GM23248 (cell line): ENCODE measurements around the gene MAP7D2. TPM values are rescaled to one million over a fixed set of nuclear protein-coding genes. Genes with fewer than 3 reads are reported as not detected.

Experiments
- DNase-seq: peaks from one replicate; pipeline ENCODE4 v3.0.0-alpha.2; 2015
- H2AFZ ChIP-seq: fragments of 200-600 bp; sonication (generic); 2 replicates; pipeline ENCODE4 v1.6.1; 2016; ENCODE audit warnings: antibody characterized with exemption
- H3F3A ChIP-seq: fragments of 200-600 bp; sonication (generic); 2 replicates; pipeline ENCODE4 v1.6.1; 2016; ENCODE audit warnings: mild to moderate bottlenecking, antibody characterized with exemption, mixed run types; ENCODE audit not compliant: insufficient read depth
- H3K27ac ChIP-seq: fragments of 200-600 bp; sonication (generic); 2 replicates; pipeline ENCODE4 v1.5.1; 2016; ENCODE audit warnings: mild to moderate bottlenecking
- H3K27me3 ChIP-seq: fragments of 200-600 bp; sonication (generic); replicated peaks from 2 replicates; pipeline ENCODE4 v1.6.1; 2016; ENCODE audit warnings: mild to moderate bottlenecking; ENCODE audit not compliant: insufficient read depth
- H3K36me3 ChIP-seq: fragments of 200-600 bp; sonication (generic); 2 replicates; pipeline ENCODE4 v1.6.1; 2016; ENCODE audit warnings: low read depth, mild to moderate bottlenecking
- H3K4me1 ChIP-seq: fragments of 200-600 bp; sonication (generic); 2 replicates; pipeline ENCODE4 v1.6.1; 2016; ENCODE audit warnings: mild to moderate bottlenecking; ENCODE audit not compliant: insufficient read depth
- H3K4me2 ChIP-seq: fragments of 200-600 bp; sonication (generic); one replicate; pipeline ENCODE4 v1.6.1; 2016; ENCODE audit warnings: mild to moderate bottlenecking; ENCODE audit not compliant: unreplicated experiment
- H3K4me3 ChIP-seq: fragments of 200-600 bp; sonication (generic); 2 replicates; pipeline ENCODE4 v1.5.1; 2016; ENCODE audit warnings: mild to moderate bottlenecking
- H3K79me2 ChIP-seq: fragments of 200-600 bp; sonication (generic); 2 replicates; pipeline ENCODE4 v1.6.1; 2016; ENCODE audit warnings: mild to moderate bottlenecking; ENCODE audit not compliant: insufficient read depth
- H3K9ac ChIP-seq: fragments of 200-600 bp; sonication (generic); 2 replicates; pipeline ENCODE4 v1.6.1; 2016; ENCODE audit warnings: mild to moderate bottlenecking
- H3K9me2 ChIP-seq: fragments of 200-600 bp; sonication (generic); 2 replicates; pipeline ENCODE4 v1.6.1; 2016; ENCODE audit warnings: mixed run types, mild to moderate bottlenecking, moderate library complexity; ENCODE audit not compliant: insufficient read depth
- H3K9me3 ChIP-seq: fragments of 200-600 bp; sonication (generic); one replicate; pipeline ENCODE4 v1.6.1; 2017; ENCODE audit warnings: low read depth
- H4K20me1 ChIP-seq: fragments of 200-600 bp; sonication (generic); 2 replicates; pipeline ENCODE4 v1.6.0; 2016; ENCODE audit not compliant: insufficient read depth
- EZH2 ChIP-seq: fragments of 200-600 bp; sonication (generic); IDR thresholded peaks from 2 replicates; pipeline ENCODE4 v1.6.1; 2018; ENCODE audit warnings: antibody characterized with exemption, mild to moderate bottlenecking; ENCODE audit not compliant: insufficient read depth, poor library complexity, severe bottlenecking
- EZH2phosphoT487 ChIP-seq: fragments of 200-600 bp; sonication (generic); IDR thresholded peaks from 2 replicates; pipeline ENCODE4 v1.6.1; 2018; ENCODE audit warnings: antibody characterized with exemption, moderate library complexity, mild to moderate bottlenecking, low read depth; ENCODE audit not compliant: insufficient read depth
- WGBS, 2 experiments: methylation state at CpG; one replicate each; pipeline ENCODE4 v1.1.6; 2015 to 2017; ENCODE audit warnings: low lambda C conversion rate in 2 of 2, low coverage in 1 of 2; ENCODE audit errors: missing lambda C conversion rate in 2 of 2; 5-methylcytosine and 5-hydroxymethylcytosine counted together
- in situ Hi-C: fragments of 300-500 bp; cut with MboI; formaldehyde crosslinking; loops from 2 replicates; pipeline ENCODE4 v1.15.0; 2020
- microRNA counts: library from miRNA; unstranded; fragments of <30 nt; microRNA quantifications from one replicate; lab custom pipeline; 2016
- microRNA-seq: library from miRNA; unstranded; fragments of <30 nt; microRNA quantifications from one replicate; pipeline ENCODE4, GENCODE V29; 2016; ENCODE audit warnings: borderline number of aligned reads
- polyA plus RNA-seq: library from polyadenylated mRNA; unstranded; fragments of >200 nt; fragmentation: Nextera tagmentation; extraction: Ambion mirVana; gene quantifications from 2 replicates; pipeline ENCODE4 v1.2.1, GENCODE V29; 2016
- small RNA-seq: library from RNA; depleted of rRNA; stranded (forward); fragments of <200 nt; gene quantifications from one replicate; pipeline ENCODE3, GENCODE V24; 2014; ENCODE audit warnings: low read depth, low replicate concordance
- total RNA-seq: library from RNA; depleted of rRNA; stranded (reverse); fragments of >200 nt; shearing (Covaris generic); gene quantifications from 2 replicates; pipeline ENCODE4 v1.2.3, GENCODE V29; 2014; rRNA removed

Gene MAP7D2
- total and polyA plus RNA-seq, 2 experiments from 2014 or later, result 0.11 to 0.32 TPM

GRCh38 chrX:19964017-19964710, 152.5 kb downstream of the MAP7D2 start:
- Histone ChIP-seq H3K9me2 (no peaks in the 10 kb centered on the region), H3K4me3 (no peak overlapping the region), H2AFZ (no peak overlapping the region), H4K20me1 (no peaks in the 10 kb centered on the region), H3K27ac (no peak overlapping the region), H3K9me3 (no peaks in the 10 kb centered on the region), H3K79me2 (no peaks in the 10 kb centered on the region), H3K4me1 (no peaks in the 10 kb centered on the region), H3F3A (no peaks in the 10 kb centered on the region), H3K4me2 (no peak overlapping the region), H3K36me3 (no peaks in the 10 kb centered on the region), H3K27me3 (no peaks in the 10 kb centered on the region), H3K9ac (no peak overlapping the region)
- DNase-seq, result no peak
- 95 to 97% methylated on average over 9 of the region's 9 CpGs for WGBS, 2 experiments
- in situ Hi-C loops, result no loop called here
- TF ChIP-seq EZH2 (no peak), EZH2phosphoT487 (no peak)

DNA sequence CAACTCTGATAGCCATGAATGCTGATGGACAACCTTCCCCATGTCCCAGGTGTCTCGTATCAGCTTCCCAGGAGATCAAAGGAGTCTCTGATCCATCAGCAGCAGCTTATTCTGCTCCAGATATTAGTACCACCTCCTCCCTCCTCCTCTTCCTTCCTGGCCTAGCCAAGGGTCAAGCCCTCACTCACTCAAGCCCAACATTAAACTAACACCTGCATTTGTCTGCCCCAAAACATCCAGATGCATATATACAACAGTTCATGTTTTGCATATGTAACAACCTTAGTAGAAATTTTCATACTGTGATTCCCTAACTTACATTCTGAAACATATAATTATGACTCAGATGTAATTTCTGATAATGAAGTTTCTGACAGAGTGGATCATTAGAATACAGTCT, 155.8 kb downstream of the MAP7D2 start:
- H3K9me2 ChIP-seq, result no peaks in the 10 kb centered on the region
- no peaks in the 10 kb centered on the region for H3K4me1 ChIP-seq
- H3K9me3 ChIP-seq, result no peaks in the 10 kb centered on the region
- in situ Hi-C loops, result no loop called here
- no peak overlapping the region for H3K4me3 ChIP-seq
- no peaks in the 10 kb centered on the region for H3F3A ChIP-seq
- no peaks in the 10 kb centered on the region for H4K20me1 ChIP-seq
- WGBS, 2 experiments, result 100% methylated on average over 1 of the region's 1 CpG; no CpG with 5 or more reads in 1 of the 2 experiments
- H3K79me2 ChIP-seq, result no peaks in the 10 kb centered on the region
- H3K27ac ChIP-seq, result no peak overlapping the region
- TF ChIP-seq EZH2 (no peak), EZH2phosphoT487 (no peak)
- no peak overlapping the region for H3K4me2 ChIP-seq
- DNase-seq, result no peak
- no peaks in the 10 kb centered on the region for H3K36me3 ChIP-seq
- H3K27me3 ChIP-seq, result no peaks in the 10 kb centered on the region
- no peak overlapping the region for H2AFZ ChIP-seq
- no peak overlapping the region for H3K9ac ChIP-seq

GRCh38 chrX:19958552-19959486, 157.9 kb downstream of the MAP7D2 start:
- Histone ChIP-seq H3K36me3 (no peaks in the 10 kb centered on the region), H3K79me2 (no peaks in the 10 kb centered on the region), H2AFZ (no peak overlapping the region), H3F3A (no peaks in the 10 kb centered on the region), H3K4me3 (no peak overlapping the region), H3K9me3 (no peaks in the 10 kb centered on the region), H3K9ac (no peak overlapping the region), H4K20me1 (no peaks in the 10 kb centered on the region), H3K4me1 (peaks cover 13% of the 10 kb centered on the region), H3K9me2 (no peaks in the 10 kb centered on the region), H3K27me3 (no peaks in the 10 kb centered on the region), H3K27ac (no peak overlapping the region), H3K4me2 (no peak overlapping the region)
- no peak for DNase-seq
- no peak for TF ChIP-seq EZH2phosphoT487
- TF ChIP-seq EZH2, result no peak
- in situ Hi-C loops, result no loop called here
- WGBS, 2 experiments, result 85 to 86% methylated on average over 5 to 6 of the region's 6 CpGs

- no peaks in the 10 kb centered on the region for H3K36me3 ChIP-seq
- DNase-seq, result no peak
- no peak overlapping the region for H3K4me2 ChIP-seq
- 76 to 87% methylated on average over 6 of the region's 6 CpGs for WGBS, 2 experiments
- H3K9ac ChIP-seq, result no peak overlapping the region
- H3K27me3 ChIP-seq, result no peaks in the 10 kb centered on the region
- H3K4me1 ChIP-seq, result peaks cover 13% of the 10 kb centered on the region
- H3K27ac ChIP-seq, result no peak overlapping the region
- H4K20me1 ChIP-seq, result no peaks in the 10 kb centered on the region
- no peaks in the 10 kb centered on the region for H3K9me2 ChIP-seq
- H3K79me2 ChIP-seq, result no peaks in the 10 kb centered on the region
- H2AFZ ChIP-seq, result no peak overlapping the region
- no peaks in the 10 kb centered on the region for H3F3A ChIP-seq
- no peaks in the 10 kb centered on the region for H3K9me3 ChIP-seq
- TF ChIP-seq EZH2phosphoT487, result no peak
- TF ChIP-seq EZH2, result no peak
- in situ Hi-C loops, result no loop called here
- no peak overlapping the region for H3K4me3 ChIP-seq
Measured at GRCh38 chrX:19956923-19957322, 159.8 kb downstream of the MAP7D2 start.

MicroRNA genes within 50 kb of the gene (microRNA counts, 767-probe panel; counts per million panel counts)
- microRNA hsa-miR-23c (lab: Ali Mortazavi, UCI), result 447 counts per million, percentile 86 among the panel's probes with 10 or more counts

Small RNAs within 50 kb of the gene (microRNA-seq; reads per million reads assigned to microRNA genes)
- gene MIR23C, result 142 reads per million, percentile 53 among the genes with 10 or more reads in this experiment

Small RNAs within 50 kb of the gene (small RNA-seq; reads per million reads assigned to genes)
- 0.43 reads per million for gene MIR23C
- gene RF00019, result not detected
- 3.5 reads per million, percentile 75 among the genes with 10 or more reads in this experiment for gene RF00493
- not detected for gene RF00494

Other genes starting within 250 kb of the MAP7D2 start
- gene SH3KBP1, start 229.3 kb downstream of the MAP7D2 start, total RNA-seq, result 32.2 and 39.0 TPM in 2 replicates
- gene SH3KBP1, start 229.3 kb downstream of the MAP7D2 start, polyA plus RNA-seq, result 85.9 and 87.9 TPM in 2 replicates
- 4.8 and 10.4 TPM in 2 replicates for gene BCLAF3, start 125.8 kb downstream of the MAP7D2 start, total RNA-seq
- 3.7 and 4.4 TPM in 2 replicates for gene BCLAF3, start 125.8 kb downstream of the MAP7D2 start, polyA plus RNA-seq
- 50.5 and 54.1 TPM in 2 replicates for gene EIF1AX, start 24.9 kb upstream of the MAP7D2 start, total RNA-seq
- 126 and 129 TPM in 2 replicates for gene EIF1AX, start 24.9 kb upstream of the MAP7D2 start, polyA plus RNA-seq
- gene RPS6KA3, start 150.0 kb upstream of the MAP7D2 start, total RNA-seq, result 28.5 and 33.8 TPM in 2 replicates
- gene RPS6KA3, start 150.0 kb upstream of the MAP7D2 start, polyA plus RNA-seq, result 8.1 and 13.3 TPM in 2 replicates